ENCODE data around the gene NEAT1. TPM values are rescaled to one million over a fixed set of nuclear protein-coding genes. Genes with fewer than 3 reads are reported as not detected.
A peak's percentile ranks its signal among the peaks of the same experiment; 100 is the strongest.

Gene NEAT1
- total and polyA plus RNA-seq, 9 of the 15 experiments (the other 6 are each of a cell fraction or from before 2014, with no cell fraction given) = 20.1 to 389 (median 62.8) TPM

- TF ChIP-seq PBX2 (CRISPR knock-in tag; IDR thresholded peaks at IDR 0.05; ENCODE audit: low read depth) (no peak), PBX2 (tag; conservative IDR thresholded peaks at IDR 0.05; ENCODE audit: low read depth) (0 out of 2 replicates have a peak, but pooled peaks have one; percentile 29), AFF1 (IDR thresholded peaks at IDR 0.05; ENCODE audit: low read depth in 1 of 2, partially characterized antibody in 2 of 2) (peak; percentile 52 to 61), MAFG (tag; conservative IDR thresholded peaks at IDR 0.05) (peak; percentile 64), SPI1 (IDR thresholded peaks at IDR 0.05; ENCODE audit: borderline replicate concordance, low read depth, low read length) (peak; percentile 51; the same call in 1 of the 2 replicates), NFIC (IDR thresholded peaks at IDR 0.05) (peak; percentile 79), TOE1 (IDR thresholded peaks at IDR 0.05; ENCODE audit: borderline replicate concordance) (peak; percentile 42), TOE1 (CRISPR knock-in tag; IDR thresholded peaks at IDR 0.05; ENCODE audit: borderline replicate concordance, low read depth) (no peak), EZH2 (IDR thresholded peaks at IDR 0.05; ENCODE audit: borderline replicate concordance, low read depth, low read length) (no peak), ZNF395 (CRISPR knock-in tag; IDR thresholded peaks at IDR 0.05) (peak; percentile 82), MYC (IDR thresholded peaks at IDR 0.05; ENCODE audit: low read depth, low read length) (0 out of 2 replicates have a peak, but pooled peaks have one; percentile 6), MYC (CRISPR knock-in tag; IDR thresholded peaks at IDR 0.05; ENCODE audit: borderline replicate concordance, low read depth) (no peak), ATF3 (IDR thresholded peaks at IDR 0.05) (peak; percentile 45; the same call in 1 of the 2 replicates), ATF3 (CRISPR knock-in tag; conservative IDR thresholded peaks at IDR 0.05) (no peak), MECOM (CRISPR knock-in tag; IDR thresholded peaks at IDR 0.05) (peak; percentile 10; the same call in 1 of the 2 replicates), KAT7 (CRISPR knock-in tag; IDR thresholded peaks at IDR 0.05; ENCODE audit: borderline replicate concordance) (no peak), SMAD4 (CRISPR knock-in tag; conservative IDR thresholded peaks at IDR 0.05) (0 out of 2 replicates have a peak, but pooled peaks have one; percentile 31)
Observed at GRCh38 chr11:65492637-65493366, 70.2 kb downstream of the NEAT1 start (continued).

Measured in K562 (cell line).